ENCODE results near the gene PLXNB1.

PLXNB1 gene

GRCh38 chr3:48431224-48432029 is 1.5 kb upstream of the PLXNB1 start:
- DNase-seq = no peak

GRCh38 chr3:48430708-48431101 is 819 bp upstream of the PLXNB1 start:
- DNase-seq = no peak

- DNase-seq = peak; percentile 44
Measured at GRCh38 chr3:48429317-48429959, 448 bp downstream of the PLXNB1 start.

GRCh38 chr3:48428572-48429316 is 1.1 kb downstream of the PLXNB1 start:
- peak; percentile 11 for DNase-seq

GRCh38 chr3:48428088-48428571 is 1.8 kb downstream of the PLXNB1 start:
- DNase-seq = no peak

- DNase-seq = no peak
Measured at GRCh38 chr3:48427630-48427962, 2.3 kb downstream of the PLXNB1 start.

- no peak for DNase-seq
Measured at GRCh38 chr3:48426944-48427629, 2.8 kb downstream of the PLXNB1 start.

- no peak for DNase-seq
Measured at GRCh38 chr3:48426401-48426909, 3.4 kb downstream of the PLXNB1 start.

GRCh38 chr3:48425281-48425812 is 4.5 kb downstream of the PLXNB1 start:
- no peak for DNase-seq

GRCh38 chr3:48423883-48424695 is 5.8 kb downstream of the PLXNB1 start:
- no peak for DNase-seq

GRCh38 chr3:48423241-48423882 is 6.5 kb downstream of the PLXNB1 start:
- no peak for DNase-seq

GRCh38 chr3:48422681-48423080 is 7.2 kb downstream of the PLXNB1 start:
- DNase-seq = no peak

- DNase-seq = no peak
Measured at GRCh38 chr3:48422272-48422671, 7.6 kb downstream of the PLXNB1 start.

- no peak for DNase-seq
Measured at GRCh38 chr3:48420561-48420960, 9.3 kb downstream of the PLXNB1 start.

- DNase-seq = no peak
Measured at GRCh38 chr3:48419597-48419996, 10.3 kb downstream of the PLXNB1 start.

- no peak for DNase-seq
Measured at GRCh38 chr3:48419149-48419548, 10.7 kb downstream of the PLXNB1 start.

- DNase-seq = no peak
Measured at GRCh38 chr3:48418651-48419050, 11.2 kb downstream of the PLXNB1 start.

- no peak for DNase-seq
Measured at GRCh38 chr3:48418140-48418539, 11.7 kb downstream of the PLXNB1 start.

GRCh38 chr3:48417529-48418108 is 12.3 kb downstream of the PLXNB1 start:
- no peak for DNase-seq

GRCh38 chr3:48416546-48416945 is 13.3 kb downstream of the PLXNB1 start:
- no peak for DNase-seq

- DNase-seq = no peak
Measured at GRCh38 chr3:48416091-48416505, 13.8 kb downstream of the PLXNB1 start.
